NOMO-1 treated with DMSO at 0.1 percent for 48 hours (cell line): ENCODE results near the gene HOXB3.
A peak's percentile ranks its signal among the peaks of the same experiment; 100 is the strongest.

Experiments
- DNase-seq: peaks from one replicate; lab custom pipeline; 2025; ENCODE audit not compliant: unreplicated experiment; lab: John Stamatoyannopoulos, UW

HOXB3 gene

GRCh38 chr17:48559122-48559839, 30.8 kb downstream of the HOXB3 start:
- DNase-seq, result no peak

- DNase-seq, result no peak
These were observed 31.3 kb downstream of the HOXB3 start for GRCh38 chr17:48558831-48559121.

GRCh38 chr17:48558057-48558830, 31.8 kb downstream of the HOXB3 start:
- DNase-seq, result no peak

- no peak for DNase-seq
These were observed 33.3 kb downstream of the HOXB3 start for GRCh38 chr17:48556576-48557401.

- DNase-seq, result no peak
These were observed 33.8 kb downstream of the HOXB3 start for GRCh38 chr17:48556229-48556575.

- peak; percentile 22 for DNase-seq
These were observed 34.5 kb downstream of the HOXB3 start for GRCh38 chr17:48555258-48556228.

GRCh38 chr17:48554412-48555257, 35.4 kb downstream of the HOXB3 start:
- DNase-seq, result no peak

GRCh38 chr17:48553826-48554225, 36.2 kb downstream of the HOXB3 start:
- no peak for DNase-seq

GRCh38 chr17:48553190-48553547, 36.9 kb downstream of the HOXB3 start:
- DNase-seq, result no peak

- DNase-seq, result no peak
These were observed 37.4 kb downstream of the HOXB3 start for GRCh38 chr17:48552466-48553189.

GRCh38 chr17:48551596-48552465, 38.2 kb downstream of the HOXB3 start:
- DNase-seq, result no peak

- no peak for DNase-seq
These were observed 38.9 kb downstream of the HOXB3 start for GRCh38 chr17:48551214-48551555.

GRCh38 chr17:48550502-48551213, 39.4 kb downstream of the HOXB3 start:
- DNase-seq, result no peak

GRCh38 chr17:48549914-48550501, 40.0 kb downstream of the HOXB3 start:
- no peak for DNase-seq

GRCh38 chr17:48549281-48549630, 40.8 kb downstream of the HOXB3 start:
- DNase-seq, result no peak

- no peak for DNase-seq
These were observed 41.3 kb downstream of the HOXB3 start for GRCh38 chr17:48548523-48549280.
